ENCODE measurements around the gene SORCS2.

- TF ChIP-seq ZNF280D (CRISPR knock-in tag; IDR thresholded peaks at IDR 0.05) = no peak
- TF ChIP-seq SSRP1 (CRISPR knock-in tag; IDR thresholded peaks at IDR 0.05) = no peak
- TF ChIP-seq MYC (CRISPR knock-in tag; IDR thresholded peaks at IDR 0.05; ENCODE audit: borderline replicate concordance) = no peak
- TF ChIP-seq TFDP1 (CRISPR knock-in tag; IDR thresholded peaks at IDR 0.05; ENCODE audit: borderline replicate concordance) = no peak
- no peak for TF ChIP-seq HDAC6 (IDR thresholded peaks at IDR 0.05; ENCODE audit: low read depth, low read length)
- TF ChIP-seq, protein P1, sequence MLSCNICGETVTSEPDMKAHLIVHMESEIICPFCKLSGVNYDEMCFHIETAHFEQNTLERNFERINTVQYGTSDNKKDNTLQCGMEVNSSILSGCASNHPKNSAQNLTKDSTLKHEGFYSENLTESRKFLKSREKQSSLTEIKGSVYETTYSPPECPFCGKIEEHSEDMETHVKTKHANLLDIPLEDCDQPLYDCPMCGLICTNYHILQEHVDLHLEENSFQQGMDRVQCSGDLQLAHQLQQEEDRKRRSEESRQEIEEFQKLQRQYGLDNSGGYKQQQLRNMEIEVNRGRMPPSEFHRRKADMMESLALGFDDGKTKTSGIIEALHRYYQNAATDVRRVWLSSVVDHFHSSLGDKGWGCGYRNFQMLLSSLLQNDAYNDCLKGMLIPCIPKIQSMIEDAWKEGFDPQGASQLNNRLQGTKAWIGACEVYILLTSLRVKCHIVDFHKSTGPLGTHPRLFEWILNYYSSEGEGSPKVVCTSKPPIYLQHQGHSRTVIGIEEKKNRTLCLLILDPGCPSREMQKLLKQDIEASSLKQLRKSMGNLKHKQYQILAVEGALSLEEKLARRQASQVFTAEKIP (CRISPR knock-in tag; IDR thresholded peaks at IDR 0.05; ENCODE audit: borderline replicate concordance) = no peak
- TF ChIP-seq EZH2 (conservative IDR thresholded peaks at IDR 0.05; ENCODE audit: low read depth, low read length) = no peak
These were observed 21.5 kb downstream of the SORCS2 start for GRCh38 chr4:7213807-7214206.
